ENCODE results near the gene DACT1.

GRCh38 chr14:58667900-58668299 lies 30.1 kb downstream of the DACT1 start:
- no peak for TF ChIP-seq EZH2 (IDR thresholded peaks at IDR 0.05; ENCODE audit: insufficient read depth, poor library complexity, severe bottlenecking)
- no peak for TF ChIP-seq EZH2phosphoT487 (IDR thresholded peaks at IDR 0.05; ENCODE audit: insufficient read depth, low read depth)
